SK-N-SH treated with all-trans-retinoic acid at 6 μM for 48 hours (cell line): Measurements from ENCODE around the gene SEMA3D.

Experiments used
- ATAC-seq: fragments of 200-7000 bp; cut with Tn5 transposase; 3 replicates; pipeline ENCODE4 v1.9.1; 2020; ENCODE audit warnings: mild to moderate bottlenecking, moderate library complexity
- ARNTL ChIP-seq: fragments of 450-650 bp; formaldehyde crosslinking; IDR thresholded peaks from 2 replicates; pipeline ENCODE4 v1.5.0; 2020; ENCODE audit warnings: low read depth, mild to moderate bottlenecking, moderate library complexity, borderline replicate concordance
- BACH2 ChIP-seq: fragments of 250-450 bp; sonication (Bioruptor Pico); IDR thresholded peaks from 2 replicates; pipeline ENCODE4 v1.9.0; 2021; ENCODE audit warnings: mild to moderate bottlenecking, borderline replicate concordance
- CSDC2 ChIP-seq: fragments of 250-450 bp; sonication (Bioruptor Pico); IDR thresholded peaks from 2 replicates; pipeline ENCODE4 v1.5.0; 2020; ENCODE audit warnings: mild to moderate bottlenecking, moderate library complexity
- ESRRG ChIP-seq: fragments of 250-450 bp; sonication (Bioruptor Pico); IDR thresholded peaks from 2 replicates; pipeline ENCODE4 v1.6.1; 2021; ENCODE audit warnings: mild to moderate bottlenecking
- GLIS3 ChIP-seq: fragments of 250-450 bp; sonication (Bioruptor Pico); IDR thresholded peaks from 2 replicates; pipeline ENCODE4 v1.5.0; 2020; ENCODE audit warnings: mild to moderate bottlenecking, moderate library complexity
- ISL1 ChIP-seq: fragments of 250-450 bp; sonication (Bioruptor Pico); IDR thresholded peaks from 2 replicates; pipeline ENCODE4 v2.1.2; 2022; ENCODE audit warnings: mild to moderate bottlenecking, moderate library complexity
- OSR1 ChIP-seq: fragments of 250-450 bp; sonication (Bioruptor Pico); IDR thresholded peaks from 2 replicates; pipeline ENCODE4 v1.8.0; 2022; ENCODE audit warnings: moderate library complexity, mild to moderate bottlenecking, inconsistent platforms
- PPARA ChIP-seq: fragments of 250-450 bp; sonication (Bioruptor Pico); IDR thresholded peaks from 2 replicates; pipeline ENCODE4 v1.5.0; 2020; ENCODE audit warnings: mild to moderate bottlenecking, borderline replicate concordance
- RARB ChIP-seq: fragments of 250-450 bp; sonication (Bioruptor Pico); IDR thresholded peaks from 2 replicates; pipeline ENCODE4 v1.8.0; 2021; ENCODE audit warnings: mild to moderate bottlenecking, moderate library complexity
- SNAI2 ChIP-seq: fragments of 250-450 bp; sonication (Bioruptor Pico); IDR thresholded peaks from 2 replicates; pipeline ENCODE4 v1.5.0; 2020; ENCODE audit warnings: mild to moderate bottlenecking, moderate library complexity
- TCF4 ChIP-seq: fragments of 250-450 bp; sonication (Bioruptor Pico); IDR thresholded peaks from 2 replicates; pipeline ENCODE4 v1.8.0; 2021; ENCODE audit warnings: mild to moderate bottlenecking, moderate library complexity, borderline replicate concordance
- TOX ChIP-seq: fragments of 250-450 bp; sonication (Bioruptor Pico); IDR thresholded peaks from 2 replicates; pipeline ENCODE4 v1.8.0; 2021; ENCODE audit warnings: mild to moderate bottlenecking, moderate library complexity, borderline replicate concordance
- ZC3H10 ChIP-seq: fragments of 250-450 bp; sonication (Bioruptor Pico); IDR thresholded peaks from 2 replicates; pipeline ENCODE4 v1.5.1; 2021; ENCODE audit warnings: mild to moderate bottlenecking, moderate library complexity
- ZFP3 ChIP-seq: fragments of 250-450 bp; sonication (Bioruptor Pico); IDR thresholded peaks from 2 replicates; pipeline ENCODE4 v1.5.0; 2020; ENCODE audit warnings: mild to moderate bottlenecking, moderate library complexity
- ZFP30 ChIP-seq: fragments of 450-650 bp; formaldehyde crosslinking; IDR thresholded peaks from 2 replicates; pipeline ENCODE4 v1.5.0; 2022; ENCODE audit warnings: mild to moderate bottlenecking, moderate library complexity
- ZNF565 ChIP-seq: fragments of 450-650 bp; formaldehyde crosslinking; conservative IDR thresholded peaks from 2 replicates; pipeline ENCODE4 v1.5.0; 2020; ENCODE audit warnings: low read depth, mild to moderate bottlenecking, moderate library complexity
- ZNF70 ChIP-seq: fragments of 450-650 bp; formaldehyde crosslinking; IDR thresholded peaks from 2 replicates; pipeline ENCODE4 v1.5.0; 2020; ENCODE audit warnings: mild to moderate bottlenecking, moderate library complexity
- ZNF8 ChIP-seq: fragments of 450-650 bp; formaldehyde crosslinking; IDR thresholded peaks from 2 replicates; pipeline ENCODE4 v1.5.0; 2020; ENCODE audit warnings: mild to moderate bottlenecking, moderate library complexity
- TF ChIP-seq, protein P1 (sequence below): fragments of 250-450 bp; sonication (Bioruptor Pico); IDR thresholded peaks from 2 replicates; pipeline ENCODE4 v1.5.1; 2021; ENCODE audit warnings: mild to moderate bottlenecking, moderate library complexity
- TF ChIP-seq, protein P2 (sequence below): fragments of 250-450 bp; sonication (Bioruptor Pico); IDR thresholded peaks from 2 replicates; pipeline ENCODE4 v1.5.0; 2020; ENCODE audit warnings: mild to moderate bottlenecking, moderate library complexity
- TF ChIP-seq, protein P3 (sequence below): fragments of 250-450 bp; sonication (Bioruptor Pico); IDR thresholded peaks from 2 replicates; pipeline ENCODE4 v1.8.0; 2020; ENCODE audit warnings: mild to moderate bottlenecking, moderate library complexity, borderline replicate concordance
- TF ChIP-seq, protein P4 (sequence below): fragments of 250-450 bp; sonication (Bioruptor Pico); IDR thresholded peaks from 2 replicates; pipeline ENCODE4 v1.8.0; 2021; ENCODE audit warnings: low read depth, mild to moderate bottlenecking, moderate library complexity, borderline replicate concordance
- TF ChIP-seq, protein P5 (sequence below): fragments of 250-450 bp; sonication (Bioruptor Pico); IDR thresholded peaks from 2 replicates; pipeline ENCODE4 v1.5.1; 2020; ENCODE audit warnings: low read depth, mild to moderate bottlenecking, moderate library complexity

Gene SEMA3D

DNA sequence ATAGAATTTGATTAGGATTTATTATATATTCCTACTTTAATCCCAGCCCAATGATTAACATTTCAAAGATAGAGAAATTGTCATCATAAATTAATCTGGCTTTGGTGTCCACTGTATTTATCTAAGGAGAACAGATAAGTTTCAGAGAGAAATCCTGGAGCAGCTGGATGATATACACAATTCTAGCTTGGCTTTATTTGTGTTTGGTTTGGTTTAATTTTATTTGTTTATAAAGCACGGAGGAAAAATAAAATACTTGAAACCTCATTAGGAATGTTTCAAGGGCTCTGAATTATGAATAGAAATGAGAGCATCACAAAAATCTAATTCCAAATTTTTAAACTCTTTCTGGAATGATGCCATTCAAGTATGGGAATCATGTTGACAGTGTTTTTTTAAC lies 42.1 kb downstream of the SEMA3D start:
- TF ChIP-seq ZNF565 (CRISPR knock-in tag) (no peak), TOX (CRISPR knock-in tag) (no peak), PPARA (CRISPR knock-in tag) (no peak), GLIS3 (no peak), RARB (CRISPR knock-in tag) (no peak), ZNF8 (CRISPR knock-in tag) (no peak), CSDC2 (CRISPR knock-in tag) (no peak)
- TF ChIP-seq, all 23 proteins: peak for 0

DNA sequence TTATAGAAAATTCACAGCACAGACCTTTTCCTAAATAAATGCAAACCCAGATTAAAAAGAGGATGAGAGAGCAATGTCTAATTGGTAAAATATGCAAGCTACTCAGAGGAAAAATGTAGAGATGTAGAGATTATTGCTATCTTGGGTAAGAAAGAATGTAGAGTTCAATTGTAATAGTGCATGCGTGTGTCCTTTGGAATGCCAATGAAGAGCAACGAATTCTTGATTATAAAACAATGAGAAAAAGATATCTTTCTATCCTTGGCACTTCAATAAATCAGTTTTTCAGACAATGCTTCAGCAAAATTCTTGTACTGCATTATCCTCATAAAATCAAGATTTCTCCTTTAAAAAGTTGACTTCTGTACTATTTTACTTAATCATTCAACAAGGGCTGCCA lies 50.9 kb downstream of the SEMA3D start:
- ATAC-seq = peak; percentile 98
- TF ChIP-seq, protein P1, sequence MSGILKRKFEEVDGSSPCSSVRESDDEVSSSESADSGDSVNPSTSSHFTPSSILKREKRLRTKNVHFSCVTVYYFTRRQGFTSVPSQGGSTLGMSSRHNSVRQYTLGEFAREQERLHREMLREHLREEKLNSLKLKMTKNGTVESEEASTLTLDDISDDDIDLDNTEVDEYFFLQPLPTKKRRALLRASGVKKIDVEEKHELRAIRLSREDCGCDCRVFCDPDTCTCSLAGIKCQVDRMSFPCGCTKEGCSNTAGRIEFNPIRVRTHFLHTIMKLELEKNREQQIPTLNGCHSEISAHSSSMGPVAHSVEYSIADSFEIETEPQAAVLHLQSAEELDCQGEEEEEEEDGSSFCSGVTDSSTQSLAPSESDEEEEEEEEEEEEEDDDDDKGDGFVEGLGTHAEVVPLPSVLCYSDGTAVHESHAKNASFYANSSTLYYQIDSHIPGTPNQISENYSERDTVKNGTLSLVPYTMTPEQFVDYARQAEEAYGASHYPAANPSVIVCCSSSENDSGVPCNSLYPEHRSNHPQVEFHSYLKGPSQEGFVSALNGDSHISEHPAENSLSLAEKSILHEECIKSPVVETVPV = peak; percentile 94
- TF ChIP-seq, protein P2, sequence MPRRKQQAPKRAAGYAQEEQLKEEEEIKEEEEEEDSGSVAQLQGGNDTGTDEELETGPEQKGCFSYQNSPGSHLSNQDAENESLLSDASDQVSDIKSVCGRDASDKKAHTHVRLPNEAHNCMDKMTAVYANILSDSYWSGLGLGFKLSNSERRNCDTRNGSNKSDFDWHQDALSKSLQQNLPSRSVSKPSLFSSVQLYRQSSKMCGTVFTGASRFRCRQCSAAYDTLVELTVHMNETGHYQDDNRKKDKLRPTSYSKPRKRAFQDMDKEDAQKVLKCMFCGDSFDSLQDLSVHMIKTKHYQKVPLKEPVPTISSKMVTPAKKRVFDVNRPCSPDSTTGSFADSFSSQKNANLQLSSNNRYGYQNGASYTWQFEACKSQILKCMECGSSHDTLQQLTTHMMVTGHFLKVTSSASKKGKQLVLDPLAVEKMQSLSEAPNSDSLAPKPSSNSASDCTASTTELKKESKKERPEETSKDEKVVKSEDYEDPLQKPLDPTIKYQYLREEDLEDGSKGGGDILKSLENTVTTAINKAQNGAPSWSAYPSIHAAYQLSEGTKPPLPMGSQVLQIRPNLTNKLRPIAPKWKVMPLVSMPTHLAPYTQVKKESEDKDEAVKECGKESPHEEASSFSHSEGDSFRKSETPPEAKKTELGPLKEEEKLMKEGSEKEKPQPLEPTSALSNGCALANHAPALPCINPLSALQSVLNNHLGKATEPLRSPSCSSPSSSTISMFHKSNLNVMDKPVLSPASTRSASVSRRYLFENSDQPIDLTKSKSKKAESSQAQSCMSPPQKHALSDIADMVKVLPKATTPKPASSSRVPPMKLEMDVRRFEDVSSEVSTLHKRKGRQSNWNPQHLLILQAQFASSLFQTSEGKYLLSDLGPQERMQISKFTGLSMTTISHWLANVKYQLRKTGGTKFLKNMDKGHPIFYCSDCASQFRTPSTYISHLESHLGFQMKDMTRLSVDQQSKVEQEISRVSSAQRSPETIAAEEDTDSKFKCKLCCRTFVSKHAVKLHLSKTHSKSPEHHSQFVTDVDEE (CRISPR knock-in tag) = no peak
- TF ChIP-seq ZNF8 (CRISPR knock-in tag) (peak; percentile 24; the same call in 1 of the 2 replicates), OSR1 (CRISPR knock-in tag) (no peak), RARB (CRISPR knock-in tag) (no peak), ZFP30 (peak; percentile 27; the same call in 1 of the 2 replicates), ISL1 (CRISPR knock-in tag) (peak; percentile 100), TOX (CRISPR knock-in tag) (peak; percentile 92), GLIS3 (no peak), ZFP3 (CRISPR knock-in tag) (0 out of 2 replicates have a peak, but pooled peaks have one; percentile 23), ZNF70 (CRISPR knock-in tag) (no peak), ARNTL (CRISPR knock-in tag) (no peak), BACH2 (no peak), ZNF565 (CRISPR knock-in tag) (0 out of 2 replicates have a peak, but pooled peaks have one; percentile 56), SNAI2 (CRISPR knock-in tag) (no peak), ZC3H10 (no peak), PPARA (CRISPR knock-in tag) (no peak), CSDC2 (CRISPR knock-in tag) (peak; percentile 61; the same call in 1 of the 2 replicates), TCF4 (peak; percentile 67; the same call in 1 of the 2 replicates), ESRRG (CRISPR knock-in tag) (peak; percentile 96)
- TF ChIP-seq, protein P3, sequence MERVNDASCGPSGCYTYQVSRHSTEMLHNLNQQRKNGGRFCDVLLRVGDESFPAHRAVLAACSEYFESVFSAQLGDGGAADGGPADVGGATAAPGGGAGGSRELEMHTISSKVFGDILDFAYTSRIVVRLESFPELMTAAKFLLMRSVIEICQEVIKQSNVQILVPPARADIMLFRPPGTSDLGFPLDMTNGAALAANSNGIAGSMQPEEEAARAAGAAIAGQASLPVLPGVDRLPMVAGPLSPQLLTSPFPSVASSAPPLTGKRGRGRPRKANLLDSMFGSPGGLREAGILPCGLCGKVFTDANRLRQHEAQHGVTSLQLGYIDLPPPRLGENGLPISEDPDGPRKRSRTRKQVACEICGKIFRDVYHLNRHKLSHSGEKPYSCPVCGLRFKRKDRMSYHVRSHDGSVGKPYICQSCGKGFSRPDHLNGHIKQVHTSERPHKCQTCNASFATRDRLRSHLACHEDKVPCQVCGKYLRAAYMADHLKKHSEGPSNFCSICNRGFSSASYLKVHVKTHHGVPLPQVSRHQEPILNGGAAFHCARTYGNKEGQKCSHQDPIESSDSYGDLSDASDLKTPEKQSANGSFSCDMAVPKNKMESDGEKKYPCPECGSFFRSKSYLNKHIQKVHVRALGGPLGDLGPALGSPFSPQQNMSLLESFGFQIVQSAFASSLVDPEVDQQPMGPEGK = peak; percentile 98; the same call in 1 of the 2 replicates
- TF ChIP-seq, protein P4, sequence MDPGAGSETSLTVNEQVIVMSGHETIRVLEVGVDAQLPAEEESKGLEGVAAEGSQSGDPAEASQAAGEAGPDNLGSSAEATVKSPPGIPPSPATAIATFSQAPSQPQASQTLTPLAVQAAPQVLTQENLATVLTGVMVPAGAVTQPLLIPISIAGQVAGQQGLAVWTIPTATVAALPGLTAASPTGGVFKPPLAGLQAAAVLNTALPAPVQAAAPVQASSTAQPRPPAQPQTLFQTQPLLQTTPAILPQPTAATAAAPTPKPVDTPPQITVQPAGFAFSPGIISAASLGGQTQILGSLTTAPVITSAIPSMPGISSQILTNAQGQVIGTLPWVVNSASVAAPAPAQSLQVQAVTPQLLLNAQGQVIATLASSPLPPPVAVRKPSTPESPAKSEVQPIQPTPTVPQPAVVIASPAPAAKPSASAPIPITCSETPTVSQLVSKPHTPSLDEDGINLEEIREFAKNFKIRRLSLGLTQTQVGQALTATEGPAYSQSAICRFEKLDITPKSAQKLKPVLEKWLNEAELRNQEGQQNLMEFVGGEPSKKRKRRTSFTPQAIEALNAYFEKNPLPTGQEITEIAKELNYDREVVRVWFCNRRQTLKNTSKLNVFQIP (CRISPR knock-in tag) = 0 out of 2 replicates have a peak, but pooled peaks have one; percentile 91
- TF ChIP-seq, protein P5, sequence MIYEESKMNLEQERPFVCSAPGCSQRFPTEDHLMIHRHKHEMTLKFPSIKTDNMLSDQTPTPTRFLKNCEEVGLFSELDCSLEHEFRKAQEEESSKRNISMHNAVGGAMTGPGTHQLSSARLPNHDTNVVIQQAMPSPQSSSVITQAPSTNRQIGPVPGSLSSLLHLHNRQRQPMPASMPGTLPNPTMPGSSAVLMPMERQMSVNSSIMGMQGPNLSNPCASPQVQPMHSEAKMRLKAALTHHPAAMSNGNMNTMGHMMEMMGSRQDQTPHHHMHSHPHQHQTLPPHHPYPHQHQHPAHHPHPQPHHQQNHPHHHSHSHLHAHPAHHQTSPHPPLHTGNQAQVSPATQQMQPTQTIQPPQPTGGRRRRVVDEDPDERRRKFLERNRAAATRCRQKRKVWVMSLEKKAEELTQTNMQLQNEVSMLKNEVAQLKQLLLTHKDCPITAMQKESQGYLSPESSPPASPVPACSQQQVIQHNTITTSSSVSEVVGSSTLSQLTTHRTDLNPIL (CRISPR knock-in tag) = peak; percentile 100

More for the DNA sequence above, 42.1 kb downstream of the SEMA3D start:
- ATAC-seq = no peak
